ENCODE data around the gene SAE1.
"Not testable (repeated sequence)": the region's sequence is repeated elsewhere in the genome, so short reads cannot be mapped to it uniquely, and the experiment has no call there.

The SAE1 gene

DNA sequence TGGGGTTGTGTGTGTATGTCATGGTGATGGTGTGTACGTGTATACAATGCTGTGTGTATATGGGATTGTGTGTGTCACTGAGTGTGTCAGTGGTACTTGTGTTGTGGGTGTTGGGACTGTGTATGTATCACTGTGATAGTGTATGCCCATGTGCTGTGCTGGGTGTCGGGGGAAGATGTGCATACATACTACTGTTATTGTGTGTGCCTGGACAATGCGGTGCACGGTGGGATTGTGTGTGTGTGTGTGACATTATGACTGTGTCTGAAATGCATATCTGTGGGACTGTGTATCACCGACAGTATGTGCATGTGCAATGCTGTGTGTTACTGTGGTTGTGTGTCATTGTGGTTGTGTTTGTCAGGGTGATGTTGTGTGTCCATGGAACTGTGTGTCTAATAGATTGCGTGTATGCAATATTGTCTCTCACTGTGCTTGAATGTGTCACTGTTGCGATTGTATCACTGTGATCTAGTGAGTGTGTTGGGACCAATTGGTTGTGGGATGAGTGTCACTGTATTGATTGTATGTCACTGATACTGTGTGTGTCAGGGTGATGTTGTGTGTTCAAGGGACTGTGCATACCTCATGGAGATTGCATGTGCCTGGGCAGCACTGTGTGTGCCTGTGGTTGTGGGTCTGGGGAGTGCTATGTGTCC lies 111.4 kb downstream of the SAE1 start:
- in situ Hi-C loops (cut with HindIII; ENCODE audit: low sequenced_read_pairs): no loop called here
- H3K4me3 ChIP-seq (ENCODE audit: low read depth, low read length): no peak overlapping the region
- TF ChIP-seq, protein P1, sequence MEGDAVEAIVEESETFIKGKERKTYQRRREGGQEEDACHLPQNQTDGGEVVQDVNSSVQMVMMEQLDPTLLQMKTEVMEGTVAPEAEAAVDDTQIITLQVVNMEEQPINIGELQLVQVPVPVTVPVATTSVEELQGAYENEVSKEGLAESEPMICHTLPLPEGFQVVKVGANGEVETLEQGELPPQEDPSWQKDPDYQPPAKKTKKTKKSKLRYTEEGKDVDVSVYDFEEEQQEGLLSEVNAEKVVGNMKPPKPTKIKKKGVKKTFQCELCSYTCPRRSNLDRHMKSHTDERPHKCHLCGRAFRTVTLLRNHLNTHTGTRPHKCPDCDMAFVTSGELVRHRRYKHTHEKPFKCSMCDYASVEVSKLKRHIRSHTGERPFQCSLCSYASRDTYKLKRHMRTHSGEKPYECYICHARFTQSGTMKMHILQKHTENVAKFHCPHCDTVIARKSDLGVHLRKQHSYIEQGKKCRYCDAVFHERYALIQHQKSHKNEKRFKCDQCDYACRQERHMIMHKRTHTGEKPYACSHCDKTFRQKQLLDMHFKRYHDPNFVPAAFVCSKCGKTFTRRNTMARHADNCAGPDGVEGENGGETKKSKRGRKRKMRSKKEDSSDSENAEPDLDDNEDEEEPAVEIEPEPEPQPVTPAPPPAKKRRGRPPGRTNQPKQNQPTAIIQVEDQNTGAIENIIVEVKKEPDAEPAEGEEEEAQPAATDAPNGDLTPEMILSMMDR (IDR thresholded peaks at IDR 0.05; ENCODE audit: low read depth, low read length): no peak
- no peak for DNase-seq (ENCODE audit: low read depth, low spot score)

DNA sequence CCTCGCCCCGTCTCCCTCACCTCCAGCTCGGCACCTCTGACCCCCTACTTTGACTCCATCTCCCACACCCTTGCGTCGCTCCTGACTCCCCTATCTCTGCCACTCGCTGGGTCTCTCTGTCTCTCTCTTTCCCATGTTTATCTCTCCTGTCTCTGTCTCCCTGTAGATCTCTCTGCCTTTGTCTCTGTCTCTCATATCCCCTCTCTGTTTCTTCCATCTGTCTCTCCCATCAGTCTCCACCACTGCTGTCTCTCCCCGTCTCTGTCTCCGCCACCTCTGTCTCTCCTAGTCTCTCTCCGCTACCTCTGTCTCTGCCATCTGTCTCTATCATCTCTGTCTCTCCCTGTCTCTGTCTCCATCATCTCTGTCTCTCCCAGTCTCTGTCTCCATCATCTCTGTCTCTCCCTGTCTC lies 112.7 kb downstream of the SAE1 start:
- H3K4me3 ChIP-seq (ENCODE audit: low read depth, low read length): peak overlapping the region; percentile 48
- DNase-seq (ENCODE audit: low read depth, low spot score): no peak
- in situ Hi-C loops (cut with HindIII; ENCODE audit: low sequenced_read_pairs): no loop called here
- TF ChIP-seq, protein P1 (IDR thresholded peaks at IDR 0.05; ENCODE audit: low read depth, low read length): no peak

DNA sequence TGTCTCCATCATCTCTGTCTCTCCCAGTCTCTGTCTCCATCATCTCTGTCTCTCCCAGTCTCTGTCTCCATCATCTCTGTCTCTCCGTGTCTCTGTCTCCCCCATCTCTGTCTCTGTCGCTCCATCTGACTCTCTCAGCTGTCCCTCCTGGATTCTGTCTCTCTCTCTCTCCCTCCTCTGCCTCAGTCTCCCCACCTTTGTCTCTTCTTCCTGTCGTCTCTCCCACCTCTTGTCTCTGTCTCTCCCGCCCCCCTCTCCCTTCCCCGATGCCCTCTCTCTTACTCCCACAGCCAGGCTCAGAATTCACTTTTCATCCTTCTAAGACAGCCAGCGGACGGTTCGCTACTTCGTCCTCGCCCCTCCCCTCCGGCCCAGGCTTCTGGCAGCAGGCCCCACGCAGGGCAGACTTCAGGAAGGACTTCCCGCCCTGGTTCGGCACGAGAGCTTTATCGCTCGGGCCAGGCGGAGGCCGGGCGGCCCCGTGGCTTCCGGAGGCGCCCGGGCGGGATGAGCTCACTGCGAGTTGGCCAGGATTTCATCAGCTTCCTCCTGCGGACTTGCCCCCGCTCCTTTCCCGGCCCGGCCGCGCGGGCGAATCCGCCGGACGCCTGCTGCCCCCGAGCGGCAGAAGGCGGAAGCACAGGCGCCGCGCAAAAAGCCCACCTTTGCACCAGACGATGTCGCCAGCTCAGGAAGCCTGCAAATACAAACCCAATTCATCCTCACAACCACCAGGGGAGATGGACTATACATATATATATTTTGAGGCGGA lies 113.3 kb downstream of the SAE1 start:
- DNase-seq (ENCODE audit: low read depth, low spot score): peak; percentile 98
- TF ChIP-seq, protein P1 (IDR thresholded peaks at IDR 0.05; ENCODE audit: low read depth, low read length): peak; percentile 86
- in situ Hi-C loops (cut with HindIII; ENCODE audit: low sequenced_read_pairs): no loop called here
- H3K4me3 ChIP-seq (ENCODE audit: low read depth, low read length): peak overlapping the region; percentile 48

- DNase-seq (ENCODE audit: low read depth, low spot score): peak; percentile 83
- no peak overlapping the region for H3K4me3 ChIP-seq (ENCODE audit: low read depth, low read length)
- in situ Hi-C loops (cut with HindIII; ENCODE audit: low sequenced_read_pairs): no loop called here
- TF ChIP-seq, protein P1 (IDR thresholded peaks at IDR 0.05; ENCODE audit: low read depth, low read length): peak; percentile 92
Measured at GRCh38 chr19:47247308-47247990, 116.8 kb downstream of the SAE1 start.

DNA sequence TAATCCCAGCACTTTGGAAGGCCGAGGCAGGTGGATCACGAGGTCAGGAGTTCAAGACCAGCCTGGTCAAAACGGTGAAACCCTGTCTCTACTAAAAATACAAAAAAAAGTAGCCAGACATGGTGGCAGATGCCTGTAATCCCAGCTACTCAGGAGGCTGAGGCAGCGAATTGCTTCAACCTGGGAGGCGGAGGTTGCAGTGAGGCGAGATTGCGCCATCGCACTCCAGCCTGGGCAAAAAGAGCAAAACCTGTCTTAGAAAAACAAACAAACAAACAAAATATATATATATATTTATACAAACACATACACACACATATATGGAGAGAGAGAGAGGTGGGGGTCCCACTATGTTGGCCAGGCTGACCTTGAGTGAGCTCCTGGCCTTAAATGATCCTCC lies 122.4 kb downstream of the SAE1 start:
- H3K4me3 ChIP-seq (ENCODE audit: low read depth, low read length); DNase-seq (ENCODE audit: low read depth, low spot score); in situ Hi-C loops (cut with HindIII; ENCODE audit: low sequenced_read_pairs): not testable (repeated sequence)

DNA sequence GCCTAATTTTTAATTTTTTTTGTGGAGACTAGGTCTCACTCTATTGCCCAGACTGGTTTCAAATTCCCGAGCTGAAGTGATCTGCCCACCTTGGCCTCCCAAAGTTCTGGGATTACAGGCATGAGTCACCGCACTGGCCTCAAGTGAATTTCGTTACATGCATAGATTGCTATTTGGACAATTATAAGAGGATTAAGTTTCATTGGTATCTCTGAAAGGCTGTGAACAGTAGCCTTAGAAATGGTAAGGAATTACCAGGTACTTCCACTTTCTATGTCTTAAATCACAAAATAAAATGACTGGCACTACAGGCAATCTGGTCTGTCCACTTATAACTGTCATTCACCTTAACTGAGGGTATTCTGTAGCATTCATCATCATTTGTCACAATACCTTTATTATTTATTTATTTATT lies 122.8 kb downstream of the SAE1 start:
- H3K4me3 ChIP-seq (ENCODE audit: low read depth, low read length): no peak overlapping the region
- TF ChIP-seq, protein P1 (IDR thresholded peaks at IDR 0.05; ENCODE audit: low read depth, low read length): no peak
- in situ Hi-C loops (cut with HindIII; ENCODE audit: low sequenced_read_pairs): no loop called here
- peak; percentile 84 for DNase-seq (ENCODE audit: low read depth, low spot score)

DNA sequence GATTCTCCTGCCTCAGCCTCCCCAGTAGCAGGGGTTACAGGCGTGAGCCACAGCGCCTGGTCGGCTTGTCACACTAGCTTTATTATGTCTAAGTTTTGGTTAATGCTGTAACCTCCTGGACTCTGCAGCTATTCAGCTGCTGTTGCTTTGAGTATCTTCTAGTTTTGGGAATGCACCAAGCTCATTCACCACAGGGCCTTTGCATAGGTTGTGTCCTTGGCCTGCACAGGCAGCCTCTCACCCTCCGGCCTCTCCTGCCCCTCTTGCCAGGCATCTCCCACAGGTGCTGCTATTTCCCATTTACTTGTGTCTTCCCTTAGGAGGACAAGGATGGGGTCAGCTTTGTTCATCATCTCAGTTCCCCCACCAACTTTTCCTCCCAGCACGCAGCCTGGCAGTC lies 123.3 kb downstream of the SAE1 start:
- H3K4me3 ChIP-seq (ENCODE audit: low read depth, low read length): no peak overlapping the region
- DNase-seq (ENCODE audit: low read depth, low spot score): no peak
- in situ Hi-C loops (cut with HindIII; ENCODE audit: low sequenced_read_pairs): no loop called here
- TF ChIP-seq, protein P1 (IDR thresholded peaks at IDR 0.05; ENCODE audit: low read depth, low read length): no peak
